ENCODE data around the gene SF3B2.
"Not testable (repeated sequence)": the region's sequence is repeated elsewhere in the genome, so short reads cannot be mapped to it uniquely, and the experiment has no call there.

The SF3B2 gene

DNA sequence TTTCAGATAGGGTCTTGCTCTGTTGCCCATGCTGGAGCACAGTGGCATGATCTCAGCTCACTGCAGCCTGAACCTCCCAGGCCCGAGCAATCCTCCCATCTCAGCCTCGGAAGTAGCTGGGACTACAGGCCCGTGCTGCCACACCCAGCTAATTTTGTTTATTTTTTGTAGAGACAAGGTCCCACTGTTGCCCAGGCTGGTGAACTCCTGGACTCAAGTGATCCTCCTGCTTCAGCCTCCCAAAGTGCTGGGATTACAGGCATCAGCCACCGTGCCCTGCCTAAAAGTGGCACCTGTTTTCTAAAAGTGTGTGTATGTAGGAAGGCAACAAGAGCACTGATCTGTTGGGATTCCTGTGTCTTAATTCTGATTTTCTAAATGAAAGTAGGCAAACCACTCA lies 38.1 kb downstream of the SF3B2 start:
- Histone ChIP-seq H3K4me2 (ENCODE audit: low read length) (no peak overlapping the region), H2AK5ac (ENCODE audit: low read length) (no peak overlapping the region), H2BK5ac (ENCODE audit: low read length) (no peak overlapping the region), H3K4me3 (ENCODE audit: low read length) (no peak overlapping the region), H3K79me1 (ENCODE audit: low read length) (peaks cover 8% of the 10 kb centered on the region), H4K8ac (ENCODE audit: low read depth, low read length) (no peak overlapping the region), H3K36me3 (ENCODE audit: control insufficient read depth, insufficient read depth, low read length) (no peaks in the 10 kb centered on the region), H3K23ac (ENCODE audit: low read length) (no peak overlapping the region), H3K18ac (ENCODE audit: low read length) (no peak overlapping the region), H4K5ac (ENCODE audit: low read length) (no peak overlapping the region), H3K4ac (ENCODE audit: low read depth, low read length) (no peak overlapping the region), H3K79me2 (ENCODE audit: control insufficient read depth, insufficient read depth, low read length) (peaks cover 6% of the 10 kb centered on the region), H3K27ac (ENCODE audit: low read depth, low read length) (no peak overlapping the region), H2BK15ac (replicated peaks; ENCODE audit: low read depth) (no peak overlapping the region), H3K27me3 (ENCODE audit: insufficient read depth, low read length, poor library complexity) (no peaks in the 10 kb centered on the region), H2BK120ac (ENCODE audit: low read depth, low read length) (no peak overlapping the region), H3K56ac (ENCODE audit: low read length) (no peak overlapping the region), H3K9ac (ENCODE audit: low read length) (no peak overlapping the region), H3K4me1 (ENCODE audit: control insufficient read depth, low read depth, low read length) (no peaks in the 10 kb centered on the region)
- DNase-seq = no peak
- WGBS (ENCODE audit: extremely low coverage, insufficient coverage, low lambda C conversion rate) = no CpG with 5 or more reads among the region's 4 CpGs

DNA sequence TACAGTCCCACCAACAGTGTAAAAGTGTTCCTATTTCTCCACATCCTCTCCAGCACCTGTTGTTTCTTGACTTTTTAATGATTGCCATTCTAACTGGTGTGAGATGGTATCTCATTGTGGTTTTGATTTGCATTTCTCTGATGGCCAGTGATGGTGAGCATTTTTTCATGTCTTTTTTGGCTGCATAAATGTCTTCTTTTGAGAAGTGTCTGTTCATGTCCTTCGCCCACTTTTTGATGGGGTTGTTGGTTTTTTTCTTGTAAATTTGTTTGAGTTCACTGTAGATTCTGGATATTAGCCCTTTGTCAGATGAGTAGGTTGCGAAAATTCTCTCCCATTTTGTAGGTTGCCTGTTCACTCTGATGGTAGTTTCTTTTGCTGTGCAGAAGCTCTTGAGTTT lies 40.0 kb downstream of the SF3B2 start:
- not testable (repeated sequence) for H2BK15ac ChIP-seq (replicated peaks; ENCODE audit: low read depth); H3K56ac ChIP-seq (ENCODE audit: low read length); H3K4me1 ChIP-seq (ENCODE audit: control insufficient read depth, low read depth, low read length); H3K4me3 ChIP-seq (ENCODE audit: low read length); H3K36me3 ChIP-seq (ENCODE audit: control insufficient read depth, insufficient read depth, low read length); H3K79me1 ChIP-seq (ENCODE audit: low read length); H2BK120ac ChIP-seq (ENCODE audit: low read depth, low read length); H3K79me2 ChIP-seq (ENCODE audit: control insufficient read depth, insufficient read depth, low read length); H3K4ac ChIP-seq (ENCODE audit: low read depth, low read length); H3K9ac ChIP-seq (ENCODE audit: low read length); H3K23ac ChIP-seq (ENCODE audit: low read length); H2BK5ac ChIP-seq (ENCODE audit: low read length); H4K5ac ChIP-seq (ENCODE audit: low read length); H3K27me3 ChIP-seq (ENCODE audit: insufficient read depth, low read length, poor library complexity); H4K8ac ChIP-seq (ENCODE audit: low read depth, low read length); H3K4me2 ChIP-seq (ENCODE audit: low read length); H3K27ac ChIP-seq (ENCODE audit: low read depth, low read length); H2AK5ac ChIP-seq (ENCODE audit: low read length); H3K18ac ChIP-seq (ENCODE audit: low read length); DNase-seq
- WGBS (ENCODE audit: extremely low coverage, insufficient coverage, low lambda C conversion rate) = no CpG with 5 or more reads among the region's 2 CpGs

DNA sequence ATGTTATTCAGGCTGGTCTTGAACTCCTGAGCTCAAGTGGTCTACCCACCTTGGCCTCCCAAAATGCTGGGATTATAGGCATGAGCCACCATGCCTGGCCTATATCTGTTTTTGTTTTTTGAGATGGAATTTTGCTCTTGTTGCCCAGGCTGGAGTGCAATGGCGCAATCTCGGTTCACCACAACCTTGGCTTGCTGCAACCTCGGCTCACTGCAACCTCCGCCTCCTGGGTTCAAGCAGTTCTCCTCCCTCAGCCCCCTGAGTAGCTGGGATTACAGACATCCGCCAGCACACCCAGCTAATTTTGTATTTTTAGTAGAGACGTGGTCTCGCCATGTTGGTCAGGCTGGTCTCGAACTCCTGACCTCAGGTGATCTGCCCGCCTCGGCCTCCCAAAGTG lies 47.6 kb downstream of the SF3B2 start:
- not testable (repeated sequence) for H3K9ac ChIP-seq (ENCODE audit: low read length); H4K5ac ChIP-seq (ENCODE audit: low read length); H2BK15ac ChIP-seq (replicated peaks; ENCODE audit: low read depth); H3K23ac ChIP-seq (ENCODE audit: low read length); H3K4ac ChIP-seq (ENCODE audit: low read depth, low read length); H3K36me3 ChIP-seq (ENCODE audit: control insufficient read depth, insufficient read depth, low read length); H2BK5ac ChIP-seq (ENCODE audit: low read length); H3K4me1 ChIP-seq (ENCODE audit: control insufficient read depth, low read depth, low read length); H3K79me1 ChIP-seq (ENCODE audit: low read length); H3K27me3 ChIP-seq (ENCODE audit: insufficient read depth, low read length, poor library complexity); H3K79me2 ChIP-seq (ENCODE audit: control insufficient read depth, insufficient read depth, low read length); H2AK5ac ChIP-seq (ENCODE audit: low read length); H2BK120ac ChIP-seq (ENCODE audit: low read depth, low read length); DNase-seq; H3K4me3 ChIP-seq (ENCODE audit: low read length); H3K27ac ChIP-seq (ENCODE audit: low read depth, low read length); H3K56ac ChIP-seq (ENCODE audit: low read length); H4K8ac ChIP-seq (ENCODE audit: low read depth, low read length); H3K18ac ChIP-seq (ENCODE audit: low read length); H3K4me2 ChIP-seq (ENCODE audit: low read length)
- WGBS (ENCODE audit: extremely low coverage, insufficient coverage, low lambda C conversion rate) = no CpG with 5 or more reads among the region's 10 CpGs

DNA sequence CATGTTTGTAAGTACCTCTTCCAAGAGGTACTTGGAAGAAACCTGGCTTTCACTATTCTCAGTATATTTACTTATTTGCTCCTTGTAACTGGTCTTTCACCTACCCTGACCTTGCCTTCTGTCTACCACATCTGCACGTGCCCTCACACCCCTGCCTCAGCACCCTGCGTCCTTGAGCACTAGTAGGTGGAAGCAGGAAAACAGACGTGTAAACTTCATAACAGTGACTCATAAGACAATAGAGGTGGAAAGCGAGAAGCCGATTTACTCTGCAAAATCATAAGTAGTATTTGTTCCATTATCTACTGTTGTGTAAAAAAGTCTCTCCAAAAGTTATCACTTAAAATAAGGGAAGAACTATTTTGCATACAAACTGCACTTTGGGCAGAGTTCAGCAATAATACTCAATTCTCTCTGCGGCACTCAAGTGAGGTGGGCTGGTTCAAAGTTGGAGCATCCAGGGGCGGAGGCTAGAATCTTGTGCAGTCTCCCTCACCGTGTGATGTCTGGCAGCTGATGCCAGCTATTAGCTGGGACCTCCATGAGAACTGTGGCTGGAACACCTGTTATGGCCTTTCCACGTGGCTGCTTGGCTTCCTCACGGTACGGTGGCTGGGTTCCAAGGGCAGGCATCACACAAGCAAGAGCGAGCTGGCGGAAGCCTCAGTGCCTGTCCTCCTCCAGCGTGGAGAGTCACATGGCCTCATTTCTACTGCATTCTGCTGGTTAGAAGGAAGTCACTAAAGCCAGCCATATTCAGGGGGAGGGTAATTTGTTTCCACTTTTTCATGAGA lies 48.3 kb downstream of the SF3B2 start:
- Histone ChIP-seq H2AK5ac (ENCODE audit: low read length) (no peak overlapping the region), H3K4me3 (ENCODE audit: low read length) (no peak overlapping the region), H3K36me3 (ENCODE audit: control insufficient read depth, insufficient read depth, low read length) (no peaks in the 10 kb centered on the region), H4K5ac (ENCODE audit: low read length) (no peak overlapping the region), H3K27me3 (ENCODE audit: insufficient read depth, low read length, poor library complexity) (no peaks in the 10 kb centered on the region), H2BK5ac (ENCODE audit: low read length) (no peak overlapping the region), H3K4ac (ENCODE audit: low read depth, low read length) (no peak overlapping the region), H2BK15ac (replicated peaks; ENCODE audit: low read depth) (no peak overlapping the region), H3K79me2 (ENCODE audit: control insufficient read depth, insufficient read depth, low read length) (no peaks in the 10 kb centered on the region), H3K18ac (ENCODE audit: low read length) (no peak overlapping the region), H3K9ac (ENCODE audit: low read length) (no peak overlapping the region), H2BK120ac (ENCODE audit: low read depth, low read length) (no peak overlapping the region), H3K4me2 (ENCODE audit: low read length) (no peak overlapping the region), H3K23ac (ENCODE audit: low read length) (no peak overlapping the region), H4K8ac (ENCODE audit: low read depth, low read length) (no peak overlapping the region), H3K56ac (ENCODE audit: low read length) (no peak overlapping the region), H3K4me1 (ENCODE audit: control insufficient read depth, low read depth, low read length) (peaks cover 2% of the 10 kb centered on the region), H3K79me1 (ENCODE audit: low read length) (no peaks in the 10 kb centered on the region), H3K27ac (ENCODE audit: low read depth, low read length) (no peak overlapping the region)
- WGBS (ENCODE audit: extremely low coverage, insufficient coverage, low lambda C conversion rate) = no CpG with 5 or more reads among the region's 14 CpGs
- DNase-seq = no peak

DNA sequence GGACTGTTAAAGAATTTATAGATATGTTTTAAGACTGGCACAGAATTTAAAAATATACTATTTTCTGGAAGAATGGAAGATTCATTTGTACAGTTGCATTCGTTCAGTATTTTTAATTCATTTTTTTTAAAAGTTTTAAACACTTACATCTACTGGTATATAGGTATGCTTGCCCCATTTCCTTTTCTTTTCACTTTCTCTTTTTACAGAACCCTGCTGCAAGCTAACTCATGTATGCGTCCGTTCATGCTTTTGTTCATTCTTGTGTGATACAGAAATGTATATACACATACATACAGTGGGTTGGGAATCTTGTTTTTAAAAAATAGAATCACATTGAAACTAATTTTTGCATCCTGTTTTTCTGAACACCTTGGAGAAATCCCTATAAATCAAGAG lies 48.9 kb downstream of the SF3B2 start:
- no peak overlapping the region for H2AK5ac ChIP-seq (ENCODE audit: low read length)
- H3K27ac ChIP-seq (ENCODE audit: low read depth, low read length) = no peak overlapping the region
- no CpG with 5 or more reads among the region's 3 CpGs for WGBS (ENCODE audit: extremely low coverage, insufficient coverage, low lambda C conversion rate)
- H3K4ac ChIP-seq (ENCODE audit: low read depth, low read length) = no peak overlapping the region
- H2BK5ac ChIP-seq (ENCODE audit: low read length) = no peak overlapping the region
- H3K23ac ChIP-seq (ENCODE audit: low read length) = no peak overlapping the region
- H3K27me3 ChIP-seq (ENCODE audit: insufficient read depth, low read length, poor library complexity) = no peaks in the 10 kb centered on the region
- H2BK120ac ChIP-seq (ENCODE audit: low read depth, low read length) = no peak overlapping the region
- no peak overlapping the region for H3K18ac ChIP-seq (ENCODE audit: low read length)
- H3K79me2 ChIP-seq (ENCODE audit: control insufficient read depth, insufficient read depth, low read length) = no peaks in the 10 kb centered on the region
- peaks cover 2% of the 10 kb centered on the region for H3K79me1 ChIP-seq (ENCODE audit: low read length)
- DNase-seq = no peak
- H3K9ac ChIP-seq (ENCODE audit: low read length) = no peak overlapping the region
- H3K4me1 ChIP-seq (ENCODE audit: control insufficient read depth, low read depth, low read length) = peaks cover 2% of the 10 kb centered on the region
- no peak overlapping the region for H4K5ac ChIP-seq (ENCODE audit: low read length)
- H3K4me2 ChIP-seq (ENCODE audit: low read length) = no peak overlapping the region
- no peak overlapping the region for H3K56ac ChIP-seq (ENCODE audit: low read length)
- H2BK15ac ChIP-seq (replicated peaks; ENCODE audit: low read depth) = no peak overlapping the region
- no peak overlapping the region for H4K8ac ChIP-seq (ENCODE audit: low read depth, low read length)
- no peak overlapping the region for H3K4me3 ChIP-seq (ENCODE audit: low read length)
- H3K36me3 ChIP-seq (ENCODE audit: control insufficient read depth, insufficient read depth, low read length) = no peaks in the 10 kb centered on the region

All from mesendoderm (in vitro differentiated cells).